ENCODE results near the gene SAPCD2.

DNA sequence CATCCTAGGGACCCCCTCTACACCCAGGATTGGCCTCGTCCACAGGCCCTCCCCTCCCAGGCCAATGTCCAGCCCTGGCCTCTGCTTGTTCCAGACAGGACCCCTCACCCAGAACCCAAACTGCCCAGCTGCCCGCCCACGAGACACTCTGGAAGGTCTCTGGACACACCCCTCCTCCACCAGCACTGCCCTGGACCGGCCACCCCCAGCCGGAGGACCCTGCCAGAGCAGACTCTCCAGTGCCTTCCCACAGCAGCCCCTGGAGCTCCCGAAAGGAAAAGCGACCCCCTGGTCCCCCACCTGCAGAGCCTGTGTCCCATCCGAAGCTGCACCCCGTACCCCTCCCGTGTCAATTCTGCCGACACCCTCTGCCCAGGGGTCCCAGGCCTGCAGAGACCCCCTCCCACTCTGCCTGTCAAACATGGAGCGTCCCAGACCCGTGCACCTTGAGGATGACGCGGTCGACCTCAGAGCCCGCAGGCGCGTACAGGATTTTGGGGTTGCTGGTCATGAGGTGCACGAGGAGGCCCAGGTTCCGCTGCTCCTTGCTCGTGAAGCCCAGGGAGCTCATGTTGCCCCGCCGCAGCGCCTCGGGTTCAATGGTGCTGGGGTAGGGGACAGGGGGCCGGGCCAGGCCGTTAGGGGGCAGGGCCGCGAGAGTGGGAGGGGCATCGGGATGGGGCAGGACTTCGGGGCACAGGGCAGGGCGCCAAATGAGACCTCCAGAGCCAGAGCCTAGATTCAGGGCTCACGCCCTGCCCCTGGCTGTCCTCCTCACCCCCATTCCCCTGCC, 50.3 kb downstream of the SAPCD2 start:
- TF ChIP-seq, protein P1, sequence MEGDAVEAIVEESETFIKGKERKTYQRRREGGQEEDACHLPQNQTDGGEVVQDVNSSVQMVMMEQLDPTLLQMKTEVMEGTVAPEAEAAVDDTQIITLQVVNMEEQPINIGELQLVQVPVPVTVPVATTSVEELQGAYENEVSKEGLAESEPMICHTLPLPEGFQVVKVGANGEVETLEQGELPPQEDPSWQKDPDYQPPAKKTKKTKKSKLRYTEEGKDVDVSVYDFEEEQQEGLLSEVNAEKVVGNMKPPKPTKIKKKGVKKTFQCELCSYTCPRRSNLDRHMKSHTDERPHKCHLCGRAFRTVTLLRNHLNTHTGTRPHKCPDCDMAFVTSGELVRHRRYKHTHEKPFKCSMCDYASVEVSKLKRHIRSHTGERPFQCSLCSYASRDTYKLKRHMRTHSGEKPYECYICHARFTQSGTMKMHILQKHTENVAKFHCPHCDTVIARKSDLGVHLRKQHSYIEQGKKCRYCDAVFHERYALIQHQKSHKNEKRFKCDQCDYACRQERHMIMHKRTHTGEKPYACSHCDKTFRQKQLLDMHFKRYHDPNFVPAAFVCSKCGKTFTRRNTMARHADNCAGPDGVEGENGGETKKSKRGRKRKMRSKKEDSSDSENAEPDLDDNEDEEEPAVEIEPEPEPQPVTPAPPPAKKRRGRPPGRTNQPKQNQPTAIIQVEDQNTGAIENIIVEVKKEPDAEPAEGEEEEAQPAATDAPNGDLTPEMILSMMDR (IDR thresholded peaks at IDR 0.05), result no peak
- no peak for TF ChIP-seq POLR2A (IDR thresholded peaks at IDR 0.05)
